Hepatocyte (in vitro differentiated cells): ENCODE measurements around the gene METTL25B. TPM values are rescaled to one million over a fixed set of nuclear protein-coding genes. Genes with fewer than 3 reads are reported as not detected.

Source experiments
- DNase-seq: peaks from one replicate; pipeline ENCODE4 v3.0.0-alpha.2; 2016; ENCODE audit warnings: low spot score
- H2AFZ ChIP-seq: fragments of 200-600 bp; sonication (generic); 2 replicates; pipeline ENCODE4 v1.6.0; 2016; ENCODE audit warnings: antibody characterized with exemption, mild to moderate bottlenecking
- H3K27ac ChIP-seq: fragments of 200-600 bp; sonication (generic); 2 replicates; pipeline ENCODE4 v1.5.1; 2016; ENCODE audit warnings: mild to moderate bottlenecking
- H3K27me3 ChIP-seq: fragments of 200-600 bp; sonication (generic); 2 replicates; pipeline ENCODE4 v1.6.1; 2016
- H3K36me3 ChIP-seq: fragments of 200-600 bp; sonication (generic); replicated peaks from 2 replicates; pipeline ENCODE4 v1.5.1; 2016; ENCODE audit warnings: low read depth; ENCODE audit not compliant: insufficient read depth
- H3K4me1 ChIP-seq: fragments of 200-600 bp; sonication (generic); 2 replicates; pipeline ENCODE4 v1.5.1; 2016; ENCODE audit warnings: mild to moderate bottlenecking, moderate library complexity; ENCODE audit not compliant: insufficient read depth
- H3K4me2 ChIP-seq: fragments of 200-600 bp; sonication (generic); 2 replicates; pipeline ENCODE4 v1.6.0; 2016
- H3K4me3 ChIP-seq: fragments of 200-600 bp; sonication (generic); 2 replicates; pipeline ENCODE4 v1.5.1; 2016; ENCODE audit warnings: mild to moderate bottlenecking
- H3K79me2 ChIP-seq: fragments of 200-600 bp; sonication (generic); 2 replicates; pipeline ENCODE4 v1.6.0; 2017; ENCODE audit warnings: mild to moderate bottlenecking
- H3K9me2 ChIP-seq: fragments of 200-600 bp; sonication (generic); replicated peaks from 2 replicates; pipeline ENCODE4 v1.6.0; 2017; ENCODE audit warnings: mild to moderate bottlenecking; ENCODE audit not compliant: insufficient read depth
- H3K9me3 ChIP-seq: fragments of 200-600 bp; sonication (generic); 2 replicates; pipeline ENCODE4 v1.5.1; 2016; ENCODE audit warnings: low read depth, mild to moderate bottlenecking
- H4K20me1 ChIP-seq: fragments of 200-600 bp; sonication (generic); 2 replicates; pipeline ENCODE4 v1.6.0; 2016; ENCODE audit warnings: mild to moderate bottlenecking; ENCODE audit not compliant: insufficient read depth, poor library complexity, severe bottlenecking
- CTCF ChIP-seq: fragments of 200-600 bp; sonication (generic); IDR thresholded peaks from 2 replicates; pipeline ENCODE4 v1.5.1; 2016; ENCODE audit warnings: antibody characterized with exemption, mild to moderate bottlenecking; ENCODE audit not compliant: poor library complexity
- EZH2 ChIP-seq: fragments of 200-600 bp; sonication (generic); IDR thresholded peaks from 2 replicates; pipeline ENCODE4 v1.6.1; 2016; ENCODE audit warnings: antibody characterized with exemption, mild to moderate bottlenecking, borderline replicate concordance
- EZH2phosphoT487 ChIP-seq: fragments of 200-600 bp; sonication (generic); IDR thresholded peaks from one replicate; pipeline ENCODE4 v1.6.1; 2018; ENCODE audit warnings: antibody characterized with exemption, mild to moderate bottlenecking, low read depth, moderate library complexity; ENCODE audit not compliant: unreplicated experiment, severe bottlenecking
- WGBS: methylation state at CpG from one replicate; pipeline ENCODE4 v1.1.6; 2016; ENCODE audit warnings: low lambda C conversion rate; ENCODE audit errors: missing lambda C conversion rate; 5-methylcytosine and 5-hydroxymethylcytosine counted together
- polyA plus RNA-seq: library from polyadenylated mRNA; unstranded; fragments of >200 nt; fragmentation: Nextera tagmentation; extraction: Ambion mirVana; gene quantifications from 2 replicates; pipeline ENCODE4 v1.2.1, GENCODE V29; 2016
- total RNA-seq: library from RNA; depleted of rRNA; stranded (reverse); fragments of >200 nt; gene quantifications from 2 replicates; pipeline ENCODE4 v1.2.3, GENCODE V29; 2014

Gene METTL25B
- total and polyA plus RNA-seq, 2 experiments from 2014 or later, result 20.6 to 24.7 TPM

DNA sequence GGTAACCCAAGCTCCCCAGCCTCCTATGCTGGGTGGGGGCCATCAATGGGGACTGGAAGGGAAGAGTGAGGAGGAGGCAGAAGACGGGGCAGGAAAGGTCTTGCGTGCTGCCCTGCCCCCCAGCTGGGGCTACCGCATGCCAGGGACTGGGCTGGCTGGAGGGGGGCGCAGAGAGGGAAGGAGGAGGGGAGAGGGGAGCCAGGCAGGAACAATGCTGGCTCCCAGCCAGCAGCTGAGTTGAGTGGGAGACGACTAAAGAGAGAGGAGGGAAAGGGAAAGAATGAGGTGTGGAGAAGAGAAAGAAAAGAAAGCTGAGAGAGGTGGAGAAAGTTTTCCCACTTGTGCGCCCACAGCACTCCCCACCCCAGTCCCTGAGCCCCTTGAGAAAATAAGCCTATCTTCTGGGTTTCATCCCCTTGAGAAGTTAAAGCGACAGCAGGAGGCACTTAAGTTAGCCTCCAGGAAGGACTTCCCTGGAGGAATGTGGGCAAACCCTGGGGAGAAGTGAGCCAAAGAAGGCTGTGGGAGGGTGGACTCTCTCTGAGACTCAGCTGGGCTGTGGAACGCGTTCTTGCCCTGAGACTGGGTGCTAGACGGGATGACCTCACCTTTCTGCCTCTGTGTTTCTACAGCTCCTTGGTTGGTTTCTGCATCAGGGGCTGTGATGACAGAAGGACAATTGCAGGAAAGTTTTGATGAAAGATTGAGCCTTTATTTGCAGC lies 38.2 kb upstream of the METTL25B start:
- Histone ChIP-seq H3K79me2 (peaks cover 5% of the 10 kb centered on the region), H3K9me3 (no peaks in the 10 kb centered on the region), H3K4me1 (peaks cover 54% of the 10 kb centered on the region), H2AFZ (no peak overlapping the region), H4K20me1 (no peaks in the 10 kb centered on the region), H3K27ac (peak overlapping the region; percentile 96), H3K4me3 (no peak overlapping the region), H3K4me2 (peak overlapping the region; percentile 75), H3K36me3 (no peaks in the 10 kb centered on the region), H3K27me3 (no peaks in the 10 kb centered on the region), H3K9me2 (no peaks in the 10 kb centered on the region)
- peak; percentile 75 for DNase-seq
- TF ChIP-seq EZH2 (no peak), CTCF (no peak), EZH2phosphoT487 (no peak)
- 25% methylated on average over 9 of the region's 10 CpGs for WGBS

- H2AFZ ChIP-seq, result no peak overlapping the region
- peak overlapping the region; percentile 96 for H3K27ac ChIP-seq
- H3K4me2 ChIP-seq, result peak overlapping the region; percentile 75
- no peak overlapping the region for H3K4me3 ChIP-seq
- WGBS, result 70% methylated on average over 8 of the region's 8 CpGs
- no peaks in the 10 kb centered on the region for H3K36me3 ChIP-seq
- TF ChIP-seq EZH2, result no peak
- no peak for TF ChIP-seq EZH2phosphoT487
- no peak for TF ChIP-seq CTCF
- peaks cover 5% of the 10 kb centered on the region for H3K79me2 ChIP-seq
- no peaks in the 10 kb centered on the region for H3K9me3 ChIP-seq
- no peaks in the 10 kb centered on the region for H4K20me1 ChIP-seq
- H3K4me1 ChIP-seq, result peaks cover 54% of the 10 kb centered on the region
- no peak for DNase-seq
- no peaks in the 10 kb centered on the region for H3K9me2 ChIP-seq
- no peaks in the 10 kb centered on the region for H3K27me3 ChIP-seq
These were observed 37.6 kb upstream of the METTL25B start for GRCh38 chr1:156690675-156691036.

- H3K27me3 ChIP-seq, result no peaks in the 10 kb centered on the region
- H4K20me1 ChIP-seq, result no peaks in the 10 kb centered on the region
- no peak overlapping the region for H3K4me3 ChIP-seq
- peaks cover 5% of the 10 kb centered on the region for H3K79me2 ChIP-seq
- H3K4me1 ChIP-seq, result peaks cover 54% of the 10 kb centered on the region
- peak overlapping the region; percentile 75 for H3K4me2 ChIP-seq
- H3K27ac ChIP-seq, result peak overlapping the region; percentile 96
- H3K36me3 ChIP-seq, result no peaks in the 10 kb centered on the region
- no peak for DNase-seq
- H3K9me3 ChIP-seq, result no peaks in the 10 kb centered on the region
- WGBS, result 54% methylated on average over 9 of the region's 10 CpGs
- H3K9me2 ChIP-seq, result no peaks in the 10 kb centered on the region
- H2AFZ ChIP-seq, result no peak overlapping the region
- no peak for TF ChIP-seq EZH2
- TF ChIP-seq CTCF, result no peak
- no peak for TF ChIP-seq EZH2phosphoT487
These were observed 37.1 kb upstream of the METTL25B start for GRCh38 chr1:156691191-156691590.
